A673 (cell line): Measurements from ENCODE around the gene FBXO31. TPM values are rescaled to one million over a fixed set of nuclear protein-coding genes. Genes with fewer than 3 reads are reported as not detected.

Experiments
- BruUV-seq: library from RNA; stranded (reverse); fragments of 400-500 nt; replicated peaks from 2 replicates; lab custom pipeline; 2021; lab: Mats Ljungman, UMichigan
- CTCF ChIA-PET: fragments of 300-600 bp; sonication (Branson Sonifier 250); formaldehyde crosslinking; loops from one replicate; lab custom pipeline; 2022; ENCODE audit warnings: antibody characterized with exemption; lab: Charles Lee
- POLR2A ChIA-PET: fragments of 300-600 bp; sonication (Branson Sonifier 250); formaldehyde crosslinking; loops from one replicate; lab custom pipeline; 2022; ENCODE audit warnings: antibody characterized with exemption; ENCODE audit not compliant: low non-redundant PET; lab: Charles Lee
- DNase-seq: peaks from one replicate; pipeline ENCODE4 v3.0.0-alpha.2; 2015; ENCODE audit warnings: low spot score
- H3K27ac ChIP-seq: fragments of 200-600 bp; sonication (generic); 2 replicates; pipeline ENCODE4 v1.5.1; 2016; ENCODE audit warnings: mixed run types, low read depth, mild to moderate bottlenecking, mixed read lengths, antibody characterized with exemption, low read length; ENCODE audit not compliant: poor library complexity, severe bottlenecking
- H3K27me3 ChIP-seq: fragments of 200-600 bp; sonication (generic); replicated peaks from 2 replicates; pipeline ENCODE4 v1.6.1; 2017; ENCODE audit warnings: mixed run types, low read depth, mild to moderate bottlenecking, mixed read lengths, antibody characterized with exemption, low read length; ENCODE audit not compliant: insufficient read depth, poor library complexity
- H3K36me3 ChIP-seq: fragments of 200-600 bp; sonication (generic); 2 replicates; pipeline ENCODE4 v1.6.1; 2016; ENCODE audit warnings: mixed run types, mild to moderate bottlenecking, mixed read lengths, antibody characterized with exemption, low read length; ENCODE audit not compliant: insufficient read depth, poor library complexity, severe bottlenecking
- H3K4me1 ChIP-seq: fragments of 200-600 bp; sonication (generic); 2 replicates; pipeline ENCODE4 v1.6.1; 2017; ENCODE audit warnings: mixed run types, mild to moderate bottlenecking, mixed read lengths, antibody characterized with exemption, low read length; ENCODE audit not compliant: insufficient read depth, poor library complexity, severe bottlenecking
- H3K4me3 ChIP-seq: fragments of 200-600 bp; sonication (generic); 2 replicates; pipeline ENCODE4 v1.5.1; 2016; ENCODE audit warnings: low read depth, mixed run types, mild to moderate bottlenecking, mixed read lengths, low read length; ENCODE audit not compliant: poor library complexity, severe bottlenecking
- H3K9me3 ChIP-seq: fragments of 200-600 bp; sonication (generic); 2 replicates; pipeline ENCODE4 v1.6.1; 2016; ENCODE audit warnings: mixed run types, low read depth, mild to moderate bottlenecking, mixed read lengths, antibody characterized with exemption, low read length; ENCODE audit not compliant: poor library complexity, severe bottlenecking
- EZH2 ChIP-seq: fragments of 200-600 bp; sonication (generic); IDR thresholded peaks from 2 replicates; pipeline ENCODE4 v1.6.1; 2017; ENCODE audit warnings: borderline replicate concordance, low read depth, mild to moderate bottlenecking, mixed read lengths, antibody characterized with exemption, low read length; ENCODE audit not compliant: poor library complexity, severe bottlenecking
- intact Hi-C: fragments of 100-400 bp; cut with micrococcal nuclease; formaldehyde crosslinking; loops from one replicate; pipeline ENCODE4 v1.10.0; 2022; ENCODE audit not compliant: unreplicated experiment
- total RNA-seq: library from RNA; stranded (reverse); gene quantifications from 2 replicates; pipeline ENCODE4 v1.2.3, GENCODE V29; 2021
- TF ChIP-seq, protein P1 (sequence below): fragments of 300-800, 200-600 bp; sonication (generic); conservative IDR thresholded peaks from 2 replicates; pipeline ENCODE4 v1.5.1; 2017; ENCODE audit warnings: low read depth, mild to moderate bottlenecking, antibody characterized with exemption, low read length, moderate library complexity, mixed read lengths

Gene FBXO31
- total RNA-seq, 1 experiment from 2014 or later, result 32.2 TPM

DNA sequence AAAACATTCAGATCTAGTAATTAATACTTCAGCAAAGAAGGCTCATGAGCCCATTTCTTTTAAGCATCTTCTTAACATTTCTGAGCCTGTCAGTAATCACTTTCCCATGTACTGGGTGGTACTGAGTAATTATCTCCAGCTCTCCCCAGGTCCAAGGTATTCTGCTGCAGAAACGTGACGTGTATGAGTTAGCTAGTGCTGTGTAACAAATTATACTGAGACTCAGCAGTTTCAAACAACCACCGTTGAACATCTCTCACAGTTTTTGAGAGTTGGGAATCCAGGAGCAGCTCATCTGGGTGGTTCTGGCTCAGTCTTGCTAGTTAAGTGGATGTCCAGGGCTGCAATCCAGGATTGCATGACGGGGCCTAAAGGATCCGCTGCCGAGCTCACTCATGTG, 91.6 kb downstream of the FBXO31 start:
- no peaks in the 10 kb centered on the region for H3K4me1 ChIP-seq
- H3K27me3 ChIP-seq, result no peaks in the 10 kb centered on the region
- intact Hi-C loops, result loop anchor here (10.0 kb wide), 1 partner anchor 227 kb away; no protein-coding TSS in a partner anchor
- CTCF ChIA-PET, result no interaction called here
- no peak overlapping the region for H3K27ac ChIP-seq
- no peaks in the 10 kb centered on the region for H3K36me3 ChIP-seq
- H3K9me3 ChIP-seq, result peaks cover 10% of the 10 kb centered on the region
- no peak overlapping the region for H3K4me3 ChIP-seq
- no peak for DNase-seq
- no TSS peak for BruUV-seq
- TF ChIP-seq, protein P1, sequence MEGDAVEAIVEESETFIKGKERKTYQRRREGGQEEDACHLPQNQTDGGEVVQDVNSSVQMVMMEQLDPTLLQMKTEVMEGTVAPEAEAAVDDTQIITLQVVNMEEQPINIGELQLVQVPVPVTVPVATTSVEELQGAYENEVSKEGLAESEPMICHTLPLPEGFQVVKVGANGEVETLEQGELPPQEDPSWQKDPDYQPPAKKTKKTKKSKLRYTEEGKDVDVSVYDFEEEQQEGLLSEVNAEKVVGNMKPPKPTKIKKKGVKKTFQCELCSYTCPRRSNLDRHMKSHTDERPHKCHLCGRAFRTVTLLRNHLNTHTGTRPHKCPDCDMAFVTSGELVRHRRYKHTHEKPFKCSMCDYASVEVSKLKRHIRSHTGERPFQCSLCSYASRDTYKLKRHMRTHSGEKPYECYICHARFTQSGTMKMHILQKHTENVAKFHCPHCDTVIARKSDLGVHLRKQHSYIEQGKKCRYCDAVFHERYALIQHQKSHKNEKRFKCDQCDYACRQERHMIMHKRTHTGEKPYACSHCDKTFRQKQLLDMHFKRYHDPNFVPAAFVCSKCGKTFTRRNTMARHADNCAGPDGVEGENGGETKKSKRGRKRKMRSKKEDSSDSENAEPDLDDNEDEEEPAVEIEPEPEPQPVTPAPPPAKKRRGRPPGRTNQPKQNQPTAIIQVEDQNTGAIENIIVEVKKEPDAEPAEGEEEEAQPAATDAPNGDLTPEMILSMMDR, result no peak
- no peak for TF ChIP-seq EZH2
- POLR2A ChIA-PET, result interaction anchor here (0.6 kb wide), 2 partner anchors 103 to 570 kb away, joined by 3 read pairs; no protein-coding TSS in a partner anchor

DNA sequence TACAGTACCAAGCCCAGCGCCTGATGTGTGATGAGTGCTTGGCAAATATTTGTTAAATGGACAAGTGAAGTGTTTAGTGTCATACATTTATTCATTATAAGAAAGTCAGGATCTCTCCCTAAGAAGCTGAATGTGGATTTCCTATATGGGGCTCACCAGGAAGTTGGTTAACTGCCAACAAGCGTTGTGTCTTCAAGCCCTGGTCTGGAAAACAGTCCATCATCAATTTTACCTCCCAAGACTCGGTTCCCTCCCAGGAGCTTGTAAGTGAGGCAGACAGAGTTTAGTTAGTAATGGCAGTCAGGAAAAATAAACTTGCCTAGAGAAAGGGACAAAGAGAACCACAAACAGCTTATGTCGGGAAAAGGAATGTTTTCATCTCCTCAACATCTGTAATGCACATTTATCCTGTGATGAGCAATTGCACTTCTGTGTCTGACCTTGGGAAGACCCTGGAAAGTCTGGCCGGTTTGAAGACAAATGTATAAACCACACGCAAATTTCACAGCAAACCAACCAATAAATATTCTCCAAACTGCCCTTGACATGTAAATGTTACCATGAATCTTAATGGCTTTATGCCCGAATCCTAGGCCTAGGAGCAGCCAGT, 94.7 kb downstream of the FBXO31 start:
- Histone ChIP-seq H3K4me3 (no peak overlapping the region), H3K36me3 (no peaks in the 10 kb centered on the region), H3K9me3 (peaks cover 10% of the 10 kb centered on the region), H3K4me1 (no peaks in the 10 kb centered on the region), H3K27ac (no peak overlapping the region), H3K27me3 (no peaks in the 10 kb centered on the region)
- TF ChIP-seq, protein P1, result no peak
- intact Hi-C loops, result no loop called here
- BruUV-seq, result no TSS peak
- ChIA-PET CTCF (no interaction called here), POLR2A (no interaction called here)
- no peak for DNase-seq

DNA sequence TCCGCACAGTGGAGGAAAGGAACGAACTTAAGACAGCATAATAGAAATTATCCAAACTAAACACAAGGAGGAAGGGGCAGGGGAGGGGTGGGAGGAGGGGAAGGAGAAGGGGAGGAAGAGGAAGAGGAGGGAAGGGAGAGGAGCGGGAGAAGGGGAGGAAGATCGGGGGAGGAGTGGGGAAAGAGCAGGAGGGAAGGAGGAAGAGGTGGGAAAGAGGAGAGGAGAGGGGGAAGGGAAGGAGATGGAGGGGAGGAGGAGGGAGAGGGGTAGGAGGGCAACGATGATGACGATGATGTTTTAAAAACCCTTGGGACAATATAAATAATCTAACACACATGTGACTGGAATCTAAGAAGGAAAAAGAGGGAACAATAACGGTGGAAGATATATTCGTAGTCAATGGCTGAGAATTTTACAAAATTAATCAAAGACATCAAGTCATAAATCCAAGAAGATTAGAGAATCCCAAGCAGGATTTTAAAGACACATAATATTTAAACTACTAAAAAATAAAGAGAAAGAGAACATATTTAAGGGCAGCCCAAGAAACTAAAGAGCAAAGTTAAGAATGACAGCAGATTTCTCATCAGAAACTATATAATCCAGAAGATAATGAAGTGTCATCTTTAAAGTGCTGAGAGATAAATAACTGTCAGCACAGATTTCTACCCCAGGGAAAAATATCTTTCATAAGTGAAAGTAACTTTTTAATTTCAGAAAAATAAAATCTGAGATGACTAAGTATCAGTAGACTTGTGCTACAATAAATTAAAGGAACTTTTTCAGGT, 96.5 kb downstream of the FBXO31 start:
- intact Hi-C loops, result no loop called here
- H3K4me1 ChIP-seq, result no peaks in the 10 kb centered on the region
- no peak overlapping the region for H3K27ac ChIP-seq
- no TSS peak for BruUV-seq
- ChIA-PET POLR2A (no interaction called here), CTCF (no interaction called here)
- H3K36me3 ChIP-seq, result no peaks in the 10 kb centered on the region
- no peak for TF ChIP-seq EZH2
- TF ChIP-seq, protein P1, result no peak
- no peak overlapping the region for H3K4me3 ChIP-seq
- no peak for DNase-seq
- no peaks in the 10 kb centered on the region for H3K27me3 ChIP-seq
- H3K9me3 ChIP-seq, result peaks cover 10% of the 10 kb centered on the region
